Esophagus muscularis mucosa (tissue), 4 donors: ENCODE results near the gene PUS7. TPM values are rescaled to one million over a fixed set of nuclear protein-coding genes. Genes with fewer than 3 reads are reported as not detected.

Experiments
- DNase-seq: peaks from one replicate; pipeline ENCODE4 v3.0.0-alpha.2; 2017; ENCODE audit errors: extremely low spot score
- H3K27ac ChIP-seq, 4 donors: fragments of 200-600 bp; sonication (generic); replicated peaks in 1 of 4; 1 replicate in 3 of 4; 2 replicates in 1 of 4; pipeline ENCODE4 v1.5.1; 2016 to 2019; ENCODE audit warnings: mild to moderate bottlenecking in 1 of 4
- H3K27me3 ChIP-seq, 4 donors: fragments of 200-600 bp; sonication (generic); one replicate each; pipeline versions ENCODE4 v1.5.1 to v1.6.0; 2016 to 2019
- H3K36me3 ChIP-seq, 4 donors: fragments of 200-600 bp; sonication (generic); one replicate each; pipeline ENCODE4 v1.5.1; 2016 to 2019
- H3K4me1 ChIP-seq, 4 donors: fragments of 200-600 bp; sonication (generic); one replicate each; pipeline ENCODE4 v1.5.1; 2016 to 2019
- H3K4me3 ChIP-seq, 4 donors: fragments of 200-600 bp; sonication (generic); 1 replicate in 2 of 4; 2 replicates in 2 of 4; pipeline ENCODE4 v1.5.1; 2016 to 2019; ENCODE audit warnings: mild to moderate bottlenecking in 4 of 4, moderate library complexity in 1 of 4
- H3K9me3 ChIP-seq, 4 donors: fragments of 200-600 bp; sonication (generic); 1 replicate in 3 of 4; 2 replicates in 1 of 4; pipeline ENCODE4 v1.5.1; 2016 to 2019
- EP300 ChIP-seq: sonication (generic); formaldehyde crosslinking; IDR thresholded peaks from one replicate; pipeline ENCODE4 v1.6.1; 2017; ENCODE audit warnings: antibody characterized with exemption
- POLR2A ChIP-seq: fragments of 450-650 bp; IDR thresholded peaks from one replicate; pipeline ENCODE4 v1.6.1; 2017; ENCODE audit warnings: antibody characterized with exemption, moderate library complexity, mild to moderate bottlenecking, low read depth
- POLR2AphosphoS5 ChIP-seq, 2 donors: sonication (generic); formaldehyde crosslinking; IDR thresholded peaks; one replicate each; pipeline ENCODE4 v1.6.1; 2017; ENCODE audit warnings: antibody characterized with exemption in 2 of 2
- WGBS: methylation state at CpG from one replicate; pipeline ENCODE4 v1.1.5; 2018; 5-methylcytosine and 5-hydroxymethylcytosine counted together
- intact Hi-C: fragments of 100-400 bp; cut with DNase I; formaldehyde crosslinking; loops from one replicate; pipeline ENCODE4 v1.15.1; 2023
- total RNA-seq, 4 donors: library from RNA; depleted of rRNA; stranded (reverse); fragments of >200 nt; gene quantifications; one replicate each; pipeline versions ENCODE4 v1.1.0 to v1.2.1, GENCODE V29; 2016
- TF ChIP-seq, protein P1 (sequence below), 3 experiments: fragments of 200-600 bp in 2 of 3; fragments of 450-650 bp in 1 of 3; sonication (generic) in 2 of 3; IDR thresholded peaks; one replicate each; pipeline ENCODE4 v1.5.1; 2017 to 2019; ENCODE audit warnings: antibody characterized with exemption in 3 of 3, mild to moderate bottlenecking in 2 of 3, moderate library complexity in 1 of 3

PUS7 gene
- total RNA-seq, 4 donors from 2014 or later = 7.1 to 22.9 (median 12.7) TPM

DNA sequence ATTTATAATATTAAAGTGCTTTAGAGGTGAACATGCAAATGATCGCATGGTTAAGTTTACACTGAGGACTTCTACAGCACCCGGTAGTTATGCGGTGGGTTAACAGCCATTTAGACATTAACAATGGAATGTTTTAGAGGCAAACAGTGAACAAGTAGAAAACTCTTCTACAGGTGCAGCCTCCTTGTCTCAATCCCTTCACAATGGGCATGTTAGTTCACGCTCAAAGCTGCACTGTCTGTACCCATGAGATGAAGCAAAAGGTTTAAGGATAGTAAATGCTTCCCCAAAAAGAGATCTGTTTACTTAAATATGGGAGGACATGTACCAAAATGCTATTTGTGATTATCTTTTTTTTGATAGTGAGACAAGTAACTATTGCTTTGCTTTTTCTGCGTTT, 25.1 kb downstream of the PUS7 start:
- WGBS = 84% methylated on average over 5 of the region's 5 CpGs
- H3K36me3 ChIP-seq = peaks cover 0 to 31% (median 19%) of the 10 kb centered on the region in 4 donors
- H3K9me3 ChIP-seq = no peaks in the 10 kb centered on the region
- no peaks in the 10 kb centered on the region for H3K27me3 ChIP-seq
- no peak for TF ChIP-seq POLR2A
- TF ChIP-seq, protein P1, sequence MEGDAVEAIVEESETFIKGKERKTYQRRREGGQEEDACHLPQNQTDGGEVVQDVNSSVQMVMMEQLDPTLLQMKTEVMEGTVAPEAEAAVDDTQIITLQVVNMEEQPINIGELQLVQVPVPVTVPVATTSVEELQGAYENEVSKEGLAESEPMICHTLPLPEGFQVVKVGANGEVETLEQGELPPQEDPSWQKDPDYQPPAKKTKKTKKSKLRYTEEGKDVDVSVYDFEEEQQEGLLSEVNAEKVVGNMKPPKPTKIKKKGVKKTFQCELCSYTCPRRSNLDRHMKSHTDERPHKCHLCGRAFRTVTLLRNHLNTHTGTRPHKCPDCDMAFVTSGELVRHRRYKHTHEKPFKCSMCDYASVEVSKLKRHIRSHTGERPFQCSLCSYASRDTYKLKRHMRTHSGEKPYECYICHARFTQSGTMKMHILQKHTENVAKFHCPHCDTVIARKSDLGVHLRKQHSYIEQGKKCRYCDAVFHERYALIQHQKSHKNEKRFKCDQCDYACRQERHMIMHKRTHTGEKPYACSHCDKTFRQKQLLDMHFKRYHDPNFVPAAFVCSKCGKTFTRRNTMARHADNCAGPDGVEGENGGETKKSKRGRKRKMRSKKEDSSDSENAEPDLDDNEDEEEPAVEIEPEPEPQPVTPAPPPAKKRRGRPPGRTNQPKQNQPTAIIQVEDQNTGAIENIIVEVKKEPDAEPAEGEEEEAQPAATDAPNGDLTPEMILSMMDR (IDR thresholded peaks at IDR 0.05) = no peak
- no peak for TF ChIP-seq POLR2AphosphoS5 (IDR thresholded peaks at IDR 0.05)
- TF ChIP-seq EP300 = no peak
- DNase-seq = no peak
- H3K27ac ChIP-seq = no peak overlapping the region
- intact Hi-C loops = no loop called here
- no peak overlapping the region for H3K4me3 ChIP-seq
- peaks cover 0 to 20% (median 12%) of the 10 kb centered on the region in 4 donors for H3K4me1 ChIP-seq

DNA sequence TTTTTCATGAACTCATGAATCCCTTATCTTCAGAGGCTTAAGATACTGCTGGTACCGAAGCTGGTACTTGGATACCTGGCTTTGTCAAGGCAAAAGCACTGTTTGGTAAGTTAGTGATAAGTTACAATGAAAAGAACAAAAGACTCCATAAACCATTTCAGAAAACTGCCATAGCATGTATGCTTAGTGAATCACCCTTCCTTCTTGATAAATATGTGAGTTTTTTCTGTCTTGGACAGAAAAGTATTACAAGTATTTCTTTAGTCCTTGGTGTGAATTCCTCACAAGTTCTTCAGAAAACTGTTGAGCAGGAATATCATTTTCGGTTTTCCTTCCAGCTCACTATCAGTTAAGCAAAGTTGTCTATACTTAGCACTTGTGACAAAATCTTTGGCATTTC, 25.6 kb downstream of the PUS7 start:
- TF ChIP-seq EP300 (no peak), POLR2A (no peak), POLR2AphosphoS5 (IDR thresholded peaks at IDR 0.05) (no peak)
- TF ChIP-seq, protein P1 (IDR thresholded peaks at IDR 0.05) = no peak
- intact Hi-C loops = no loop called here
- 81% methylated on average over 2 of the region's 2 CpGs for WGBS

DNA sequence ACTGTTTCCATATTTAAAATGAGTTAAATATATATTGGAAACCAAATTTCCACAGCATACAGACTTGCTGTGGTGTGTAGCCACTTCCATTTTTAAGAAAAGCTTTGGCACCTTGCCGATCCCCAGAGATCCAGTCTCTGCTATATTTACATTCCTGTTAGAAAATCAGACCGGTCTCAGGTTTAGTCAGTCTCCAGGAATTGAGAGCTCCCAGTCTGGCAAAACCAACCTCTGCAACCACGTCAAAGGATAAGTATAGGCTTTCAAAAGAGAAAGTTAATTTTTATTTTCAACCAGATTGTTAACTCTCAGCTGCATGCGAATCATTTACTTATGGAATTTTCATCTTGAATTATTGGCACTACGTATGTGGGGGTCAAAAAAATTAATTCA, 28.2 kb downstream of the PUS7 start:
- Histone ChIP-seq H3K9me3 (no peaks in the 10 kb centered on the region), H3K27me3 (no peaks in the 10 kb centered on the region), H3K27ac (peak overlapping the region; percentile 59 to 78 (median 72)), H3K4me3 (peak overlapping the region; percentile 2 to 34 (median 22)), H3K4me1 (peaks cover 0 to 20% (median 12%) of the 10 kb centered on the region in 4 donors), H3K36me3 (peaks cover 0 to 6% (median 0%) of the 10 kb centered on the region in 4 donors)
- peak in 1 of 2 donors; percentile 18 for TF ChIP-seq POLR2AphosphoS5 (IDR thresholded peaks at IDR 0.05)
- TF ChIP-seq, protein P1 (IDR thresholded peaks at IDR 0.05) = no peak
- WGBS = 47% methylated on average over 5 of the region's 5 CpGs
- no peak for DNase-seq
- intact Hi-C loops = no loop called here

More for the DNA sequence above, 25.6 kb downstream of the PUS7 start:
- Histone ChIP-seq H3K27ac (no peak overlapping the region), H3K4me1 (peaks cover 0 to 20% (median 12%) of the 10 kb centered on the region in 4 donors), H3K36me3 (peaks cover 0 to 26% (median 16%) of the 10 kb centered on the region in 4 donors), H3K4me3 (no peak overlapping the region), H3K9me3 (no peaks in the 10 kb centered on the region), H3K27me3 (no peaks in the 10 kb centered on the region)
- DNase-seq = no peak

DNA sequence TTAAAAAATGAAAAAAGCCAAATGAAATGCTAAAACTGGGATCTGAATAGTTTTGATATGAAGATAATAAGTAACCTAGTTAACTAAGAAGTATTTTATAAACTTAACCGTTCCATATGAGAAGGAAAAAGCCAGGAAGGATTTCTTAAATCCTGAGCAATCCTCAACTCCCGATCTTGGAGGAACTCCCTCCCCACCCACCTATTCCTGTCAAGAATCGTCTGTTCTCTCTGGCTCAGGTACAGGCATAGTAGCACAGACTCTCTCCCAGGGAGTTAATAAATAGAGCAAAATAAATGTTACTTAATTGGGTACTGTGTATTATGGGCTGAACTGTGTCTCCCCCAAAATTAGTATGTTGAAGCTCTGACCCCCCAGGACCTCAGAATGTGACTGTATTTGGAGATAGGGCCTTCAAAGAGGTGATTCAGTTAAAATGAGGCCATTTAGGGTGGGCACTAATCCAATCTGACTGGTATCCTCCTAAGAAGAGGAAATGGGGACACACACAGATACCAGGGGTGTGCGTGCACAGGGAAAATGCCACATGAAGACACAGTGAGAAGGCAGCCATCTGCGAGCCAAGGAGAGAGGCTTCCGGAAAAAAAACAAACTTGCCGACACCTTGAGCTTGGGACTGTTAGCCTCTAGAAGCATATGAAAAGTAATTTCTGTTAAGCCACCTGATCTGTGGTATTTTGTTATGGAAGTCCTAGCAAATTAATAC, 28.7 kb downstream of the PUS7 start:
- no peak for DNase-seq
- WGBS = 43% methylated on average over 7 of the region's 7 CpGs
- peak overlapping the region; percentile 2 to 34 (median 22) for H3K4me3 ChIP-seq
- intact Hi-C loops = no loop called here
- peaks cover 0 to 3% (median 0%) of the 10 kb centered on the region in 4 donors for H3K36me3 ChIP-seq
- peak overlapping the region; percentile 59 to 73 (median 70) for H3K27ac ChIP-seq
- H3K9me3 ChIP-seq = no peaks in the 10 kb centered on the region
- H3K4me1 ChIP-seq = peaks cover 0 to 20% (median 15%) of the 10 kb centered on the region in 4 donors
- TF ChIP-seq POLR2A (no peak), EP300 (no peak), POLR2AphosphoS5 (IDR thresholded peaks at IDR 0.05) (no peak)
- TF ChIP-seq, protein P1 (IDR thresholded peaks at IDR 0.05) = no peak
- H3K27me3 ChIP-seq = no peaks in the 10 kb centered on the region
